ENCODE results near the gene MT1E.

Gene MT1E

GRCh38 chr16:56628486-56629350 is 3.1 kb downstream of the MT1E start:
- no peak overlapping the region for H3K4me3 ChIP-seq (ENCODE audit: low read length in 2 of 2)
- no peak overlapping the region for H3K9ac ChIP-seq (ENCODE audit: low read length in 2 of 2)
- H3K4me1 ChIP-seq (ENCODE audit: control insufficient read depth, insufficient read depth, low read length), result peaks cover 28% of the 10 kb centered on the region
- H3K36me3 ChIP-seq (ENCODE audit: control insufficient read depth in 2 of 2, insufficient read depth in 2 of 2, low read length in 2 of 2), result no peaks in the 10 kb centered on the region
- peaks cover 0 to 3% of the 10 kb centered on the region in 2 donors for H3K27me3 ChIP-seq (ENCODE audit: control insufficient read depth in 1 of 2, insufficient read depth in 2 of 2, low read length in 2 of 2)
- no peaks in the 10 kb centered on the region for H3K9me3 ChIP-seq (ENCODE audit: control insufficient read depth in 2 of 2, low read length in 2 of 2)
- no peak overlapping the region for H3K27ac ChIP-seq (ENCODE audit: low read length)

- peaks cover 0 to 3% of the 10 kb centered on the region in 2 donors for H3K27me3 ChIP-seq (ENCODE audit: control insufficient read depth in 1 of 2, insufficient read depth in 2 of 2, low read length in 2 of 2)
- H3K4me1 ChIP-seq (ENCODE audit: control insufficient read depth, insufficient read depth, low read length), result peaks cover 28% of the 10 kb centered on the region
- no peak overlapping the region for H3K4me3 ChIP-seq (ENCODE audit: low read length in 2 of 2)
- H3K27ac ChIP-seq (ENCODE audit: low read length), result no peak overlapping the region
- H3K36me3 ChIP-seq (ENCODE audit: control insufficient read depth in 2 of 2, insufficient read depth in 2 of 2, low read length in 2 of 2), result no peaks in the 10 kb centered on the region
- H3K9me3 ChIP-seq (ENCODE audit: control insufficient read depth in 2 of 2, low read length in 2 of 2), result no peaks in the 10 kb centered on the region
- H3K9ac ChIP-seq (ENCODE audit: low read length in 2 of 2), result no peak overlapping the region
Measured at GRCh38 chr16:56629531-56629930, 4.0 kb downstream of the MT1E start.

DNA sequence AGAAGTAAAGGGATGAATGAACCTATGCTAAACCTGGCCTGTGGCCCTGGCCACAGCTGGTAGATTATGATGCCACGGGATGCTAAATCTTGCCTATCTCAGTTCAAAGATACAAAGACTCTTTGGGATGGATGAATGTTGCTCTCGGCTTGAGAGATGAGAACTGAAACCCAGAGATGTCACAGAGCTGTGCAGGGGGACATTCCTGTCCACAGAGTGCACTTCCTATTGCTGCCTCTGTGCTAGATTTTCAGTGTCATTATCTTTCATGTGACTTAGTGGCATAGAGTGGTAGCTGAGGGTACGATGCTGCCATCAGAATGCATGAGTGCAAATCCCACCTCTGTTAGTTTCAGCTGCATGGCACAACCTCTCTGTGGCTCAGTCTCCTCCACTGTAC is 4.6 kb downstream of the MT1E start:
- H3K27me3 ChIP-seq (ENCODE audit: control insufficient read depth in 1 of 2, insufficient read depth in 2 of 2, low read length in 2 of 2), result peaks cover 3 to 6% of the 10 kb centered on the region in 2 donors
- no peak overlapping the region for H3K27ac ChIP-seq (ENCODE audit: low read length)
- no peaks in the 10 kb centered on the region for H3K9me3 ChIP-seq (ENCODE audit: control insufficient read depth in 2 of 2, low read length in 2 of 2)
- peaks cover 28% of the 10 kb centered on the region for H3K4me1 ChIP-seq (ENCODE audit: control insufficient read depth, insufficient read depth, low read length)
- H3K4me3 ChIP-seq (ENCODE audit: low read length in 2 of 2), result no peak overlapping the region
- no peak overlapping the region for H3K9ac ChIP-seq (ENCODE audit: low read length in 2 of 2)
- H3K36me3 ChIP-seq (ENCODE audit: control insufficient read depth in 2 of 2, insufficient read depth in 2 of 2, low read length in 2 of 2), result no peaks in the 10 kb centered on the region

GRCh38 chr16:56631197-56631596 is 5.6 kb downstream of the MT1E start:
- no peak overlapping the region for H3K9ac ChIP-seq (ENCODE audit: low read length in 2 of 2)
- H3K4me3 ChIP-seq (ENCODE audit: low read length in 2 of 2), result no peak overlapping the region
- peaks cover 8 to 17% of the 10 kb centered on the region in 2 donors for H3K27me3 ChIP-seq (ENCODE audit: control insufficient read depth in 1 of 2, insufficient read depth in 2 of 2, low read length in 2 of 2)
- H3K4me1 ChIP-seq (ENCODE audit: control insufficient read depth, insufficient read depth, low read length), result peaks cover 25% of the 10 kb centered on the region
- no peak overlapping the region for H3K27ac ChIP-seq (ENCODE audit: low read length)
- no peaks in the 10 kb centered on the region for H3K36me3 ChIP-seq (ENCODE audit: control insufficient read depth in 2 of 2, insufficient read depth in 2 of 2, low read length in 2 of 2)
- H3K9me3 ChIP-seq (ENCODE audit: control insufficient read depth in 2 of 2, low read length in 2 of 2), result no peaks in the 10 kb centered on the region

- peaks cover 13 to 22% of the 10 kb centered on the region in 2 donors for H3K27me3 ChIP-seq (ENCODE audit: control insufficient read depth in 1 of 2, insufficient read depth in 2 of 2, low read length in 2 of 2)
- peak overlapping the region; percentile 73 to 78 for H3K4me3 ChIP-seq (ENCODE audit: low read length in 2 of 2)
- no peaks in the 10 kb centered on the region for H3K9me3 ChIP-seq (ENCODE audit: control insufficient read depth in 2 of 2, low read length in 2 of 2)
- H3K27ac ChIP-seq (ENCODE audit: low read length), result peak overlapping the region; percentile 69
- no peaks in the 10 kb centered on the region for H3K36me3 ChIP-seq (ENCODE audit: control insufficient read depth in 2 of 2, insufficient read depth in 2 of 2, low read length in 2 of 2)
- H3K9ac ChIP-seq (ENCODE audit: low read length in 2 of 2), result peak overlapping the region; percentile 36 to 74
- H3K4me1 ChIP-seq (ENCODE audit: control insufficient read depth, insufficient read depth, low read length), result peaks cover 19% of the 10 kb centered on the region
Measured at GRCh38 chr16:56631832-56632155, 6.2 kb downstream of the MT1E start.

DNA sequence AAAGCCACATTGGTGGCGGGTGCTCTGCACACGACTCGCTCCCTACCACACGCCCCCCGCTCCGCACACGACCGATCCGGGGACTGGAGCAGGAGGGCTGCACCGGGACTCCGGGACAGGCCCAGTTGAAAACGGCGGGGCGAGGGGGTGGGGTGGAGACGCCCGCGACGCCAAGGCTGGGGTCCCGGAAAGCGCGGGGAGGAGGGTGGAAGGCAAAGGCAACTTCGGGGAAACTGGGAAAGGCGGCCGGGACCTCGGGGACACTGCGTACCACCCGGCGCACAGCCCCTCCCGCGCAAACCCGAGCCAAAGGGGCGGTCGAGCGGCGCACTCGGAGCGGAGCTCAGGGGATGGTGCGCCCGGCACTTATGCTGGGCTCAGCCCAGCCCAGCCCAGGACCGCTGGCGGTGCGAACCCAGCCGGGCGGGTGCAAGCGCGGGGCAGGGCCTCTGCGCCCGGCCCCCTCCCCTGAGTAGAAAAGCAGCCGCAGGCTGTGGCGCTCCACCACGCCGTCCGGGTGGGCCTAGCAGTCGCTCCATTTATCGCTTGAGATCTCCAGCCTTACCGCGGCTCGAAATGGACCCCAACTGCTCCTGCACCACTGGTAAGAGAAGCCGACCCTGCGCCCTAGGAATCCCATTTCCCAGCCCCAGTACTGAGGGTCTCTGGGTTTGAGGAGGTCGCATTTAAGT is 6.7 kb downstream of the MT1E start, which contains the start of gene MT1M:
Gene MT1M, plus strand, starts transcription at position 504 of the 692 bp plus-strand sequence. Its CDS starts 73 bp downstream, at position 577.
- Histone ChIP-seq H3K4me1 (ENCODE audit: control insufficient read depth, insufficient read depth, low read length) (peaks cover 15% of the 10 kb centered on the region), H3K27ac (ENCODE audit: low read length) (peak within 1 kb of the TSS; percentile 69), H3K27me3 (ENCODE audit: control insufficient read depth in 1 of 2, insufficient read depth in 2 of 2, low read length in 2 of 2) (peaks cover 13 to 26% of the 10 kb centered on the region in 2 donors), H3K9ac (ENCODE audit: low read length in 2 of 2) (peak within 1 kb of the TSS; percentile 36 to 78), H3K9me3 (ENCODE audit: control insufficient read depth in 2 of 2, low read length in 2 of 2) (no peaks in the 10 kb centered on the region), H3K36me3 (ENCODE audit: control insufficient read depth in 2 of 2, insufficient read depth in 2 of 2, low read length in 2 of 2) (no peaks in the 10 kb centered on the region), H3K4me3 (ENCODE audit: low read length in 2 of 2) (peak within 1 kb of the TSS; percentile 73 to 78)

DNA sequence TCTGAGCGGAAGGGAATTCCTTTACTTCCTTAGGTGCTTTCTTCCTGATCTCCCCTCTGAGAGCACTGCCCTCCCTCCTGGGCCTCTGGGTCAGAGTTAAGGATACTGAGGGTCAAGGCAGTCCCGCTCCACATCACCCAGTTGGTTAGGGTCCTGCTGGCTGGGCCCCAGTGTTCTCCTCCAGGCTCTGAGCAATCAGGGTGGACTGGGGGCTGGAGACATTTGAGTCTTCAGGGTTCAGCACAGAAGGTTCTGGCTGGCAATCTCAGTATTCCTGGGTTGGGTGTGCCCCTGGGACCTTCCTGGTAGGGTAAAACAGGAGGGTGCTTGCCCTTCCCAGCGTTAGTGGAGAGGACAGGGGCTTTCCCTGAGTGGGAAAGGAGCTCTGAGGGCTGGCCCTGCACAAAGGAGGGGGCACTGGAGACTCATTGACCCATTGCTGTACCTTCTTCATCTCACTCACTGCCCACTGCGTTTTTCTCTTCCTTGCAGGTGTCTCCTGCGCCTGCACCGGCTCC is 7.3 kb downstream of the MT1E start:
- H3K27ac ChIP-seq (ENCODE audit: low read length), result peak overlapping the region; percentile 69
- no peaks in the 10 kb centered on the region for H3K9me3 ChIP-seq (ENCODE audit: control insufficient read depth in 2 of 2, low read length in 2 of 2)
- H3K9ac ChIP-seq (ENCODE audit: low read length in 2 of 2), result peak overlapping the region; percentile 36 to 78
- no peaks in the 10 kb centered on the region for H3K36me3 ChIP-seq (ENCODE audit: control insufficient read depth in 2 of 2, insufficient read depth in 2 of 2, low read length in 2 of 2)
- H3K27me3 ChIP-seq (ENCODE audit: control insufficient read depth in 1 of 2, insufficient read depth in 2 of 2, low read length in 2 of 2), result peaks cover 17 to 32% of the 10 kb centered on the region in 2 donors
- peak overlapping the region; percentile 73 to 78 for H3K4me3 ChIP-seq (ENCODE audit: low read length in 2 of 2)
- H3K4me1 ChIP-seq (ENCODE audit: control insufficient read depth, insufficient read depth, low read length), result peaks cover 15% of the 10 kb centered on the region

DNA sequence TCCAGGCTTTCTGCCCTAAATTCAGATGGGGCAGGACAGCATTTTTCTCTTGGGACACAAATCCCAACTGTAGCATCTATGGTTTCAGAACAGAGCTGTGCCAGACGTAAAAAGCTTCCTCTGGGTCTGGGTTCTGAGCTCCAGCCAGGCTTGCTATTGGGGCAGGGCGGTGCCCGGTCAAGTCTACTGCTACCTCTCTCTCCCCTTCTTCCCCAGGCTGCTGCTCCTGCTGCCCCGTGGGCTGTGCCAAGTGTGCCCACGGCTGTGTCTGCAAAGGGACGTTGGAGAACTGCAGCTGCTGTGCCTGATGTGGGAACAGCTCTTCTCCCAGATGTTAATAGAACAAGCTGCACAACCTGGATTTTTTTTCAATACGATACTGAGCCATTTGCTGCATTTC is 8.0 kb downstream of the MT1E start:
- Histone ChIP-seq H3K9me3 (ENCODE audit: control insufficient read depth in 2 of 2, low read length in 2 of 2) (no peaks in the 10 kb centered on the region), H3K9ac (ENCODE audit: low read length in 2 of 2) (no peak overlapping the region), H3K36me3 (ENCODE audit: control insufficient read depth in 2 of 2, insufficient read depth in 2 of 2, low read length in 2 of 2) (no peaks in the 10 kb centered on the region), H3K4me3 (ENCODE audit: low read length in 2 of 2) (peak overlapping the region in 1 of 2 donors; percentile 78), H3K27ac (ENCODE audit: low read length) (no peak overlapping the region), H3K27me3 (ENCODE audit: control insufficient read depth in 1 of 2, insufficient read depth in 2 of 2, low read length in 2 of 2) (peaks cover 19 to 38% of the 10 kb centered on the region in 2 donors), H3K4me1 (ENCODE audit: control insufficient read depth, insufficient read depth, low read length) (peaks cover 22% of the 10 kb centered on the region)

DNA sequence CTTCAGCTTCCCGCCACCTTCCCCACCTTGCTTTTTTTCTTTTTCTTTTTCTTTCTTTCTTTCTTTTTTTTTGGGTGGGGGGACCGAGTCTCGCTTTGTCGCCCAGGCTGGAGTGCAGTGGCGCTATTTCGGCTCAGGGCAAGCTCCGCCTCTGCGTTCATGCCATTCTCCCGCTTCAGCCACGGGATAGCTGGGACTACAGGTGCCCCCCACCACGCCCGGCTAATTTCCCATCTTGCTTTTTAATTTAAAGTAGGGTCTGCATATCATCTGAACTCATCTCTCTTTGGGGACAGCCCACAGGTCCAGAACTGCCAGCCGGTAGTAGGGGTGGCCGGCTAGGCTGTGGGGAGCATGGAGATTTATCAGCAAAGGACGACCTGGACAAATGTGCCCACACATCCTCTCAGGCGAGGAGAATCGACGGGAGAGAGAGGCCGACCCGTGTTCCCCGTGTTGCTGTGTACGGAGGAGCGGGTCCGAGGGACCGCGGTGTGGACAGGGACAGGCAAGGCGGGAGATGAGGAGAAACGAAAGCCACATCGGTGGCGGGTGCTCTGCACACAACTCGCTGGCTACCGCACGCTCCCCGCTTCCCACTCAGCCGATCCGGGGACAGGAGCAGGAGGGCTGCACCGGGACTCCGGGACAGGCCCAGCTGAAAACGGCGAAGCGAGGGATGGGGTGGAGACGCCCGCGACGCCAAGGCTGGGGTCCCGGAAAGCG is 9.3 kb downstream of the MT1E start:
- Histone ChIP-seq H3K27me3 (ENCODE audit: control insufficient read depth in 1 of 2, insufficient read depth in 2 of 2, low read length in 2 of 2) (peaks cover 29 to 51% of the 10 kb centered on the region in 2 donors), H3K4me3 (ENCODE audit: low read length in 2 of 2) (peak overlapping the region; percentile 40 to 52), H3K27ac (ENCODE audit: low read length) (no peak overlapping the region), H3K9me3 (ENCODE audit: control insufficient read depth in 2 of 2, low read length in 2 of 2) (no peaks in the 10 kb centered on the region), H3K4me1 (ENCODE audit: control insufficient read depth, insufficient read depth, low read length) (peaks cover 24% of the 10 kb centered on the region), H3K9ac (ENCODE audit: low read length in 2 of 2) (no peak overlapping the region), H3K36me3 (ENCODE audit: control insufficient read depth in 2 of 2, insufficient read depth in 2 of 2, low read length in 2 of 2) (no peaks in the 10 kb centered on the region)

DNA sequence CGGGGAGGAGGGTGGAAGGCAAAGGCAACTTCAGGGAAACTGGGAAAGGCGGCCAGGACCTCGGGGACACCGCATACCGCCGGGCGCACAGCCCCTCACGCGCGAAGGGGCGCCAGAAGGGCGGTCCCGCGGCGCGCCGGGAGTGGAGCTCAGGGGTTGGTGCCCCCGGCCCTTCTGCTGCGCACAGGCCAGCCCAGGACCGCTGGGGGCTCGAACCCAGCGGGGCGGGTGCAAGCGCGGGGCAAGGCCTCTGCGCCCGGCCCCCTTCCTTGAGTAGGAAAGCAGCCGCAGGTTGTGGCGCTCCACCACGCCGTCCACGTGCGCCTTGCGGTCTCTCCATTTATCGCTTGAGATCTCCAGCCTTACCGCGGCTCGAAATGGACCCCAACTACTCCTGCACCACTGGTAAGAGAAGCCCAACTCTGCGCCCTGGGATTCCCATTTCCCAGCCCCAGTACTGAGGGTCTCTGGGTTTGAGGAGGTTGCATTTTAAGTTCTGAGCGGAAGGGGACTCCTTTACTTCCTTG is 9.9 kb downstream of the MT1E start:
- Histone ChIP-seq H3K9ac (ENCODE audit: low read length in 2 of 2) (no peak overlapping the region), H3K36me3 (ENCODE audit: control insufficient read depth in 2 of 2, insufficient read depth in 2 of 2, low read length in 2 of 2) (no peaks in the 10 kb centered on the region), H3K9me3 (ENCODE audit: control insufficient read depth in 2 of 2, low read length in 2 of 2) (no peaks in the 10 kb centered on the region), H3K27me3 (ENCODE audit: control insufficient read depth in 1 of 2, insufficient read depth in 2 of 2, low read length in 2 of 2) (peaks cover 30 to 54% of the 10 kb centered on the region in 2 donors), H3K4me3 (ENCODE audit: low read length in 2 of 2) (peak overlapping the region; percentile 40 to 52), H3K4me1 (ENCODE audit: control insufficient read depth, insufficient read depth, low read length) (peaks cover 24% of the 10 kb centered on the region), H3K27ac (ENCODE audit: low read length) (no peak overlapping the region)
